Activated naive CD8-positive, alpha-beta T cell treated with anti-CD3 and anti-CD28 coated beads, Interleukin-2, amount 10 ng/mL, durations not matched to agents 7 days and 5 days (primary cell): ENCODE results near the gene TTL. TPM values are rescaled to one million over a fixed set of nuclear protein-coding genes. Genes with fewer than 3 reads are reported as not detected.
"Not testable (repeated sequence)": the region's sequence is repeated elsewhere in the genome, so short reads cannot be mapped to it uniquely, and the experiment has no call there.

Experiments
- ATAC-seq: fragments of 150-1000 bp; cut with Tn5 transposase; one replicate; pipeline ENCODE4 v1.10.0; 2021; ENCODE audit warnings: low read depth, moderate library complexity
- POLR2A ChIA-PET: fragments of 350-600 bp; sonication (Branson Sonifier 250); formaldehyde crosslinking; loops from one replicate; lab custom pipeline; 2021; ENCODE audit warnings: antibody characterized with exemption; lab: Charles Lee
- DNase-seq: peaks from one replicate; pipeline ENCODE4 v3.0.0; 2021
- H3K27ac Mint-ChIP-seq: one replicate; pipeline ENCODE4 v1.8.0; 2022; ENCODE audit warnings: mild to moderate bottlenecking, mixed read lengths
- H3K27me3 Mint-ChIP-seq: one replicate; pipeline ENCODE4 v1.8.0; 2022; ENCODE audit warnings: mild to moderate bottlenecking, moderate library complexity, mixed read lengths
- H3K36me3 Mint-ChIP-seq: one replicate; pipeline ENCODE4 v1.8.0; 2021; ENCODE audit warnings: mild to moderate bottlenecking, mixed read lengths
- H3K4me1 Mint-ChIP-seq: one replicate; pipeline ENCODE4 v1.8.0; 2021; ENCODE audit warnings: mixed read lengths
- H3K4me3 Mint-ChIP-seq: one replicate; pipeline ENCODE4 v1.8.0; 2022; ENCODE audit warnings: mild to moderate bottlenecking, moderate library complexity, mixed read lengths
- H3K9me3 Mint-ChIP-seq: one replicate; pipeline ENCODE4 v1.8.0; 2021; ENCODE audit warnings: mixed read lengths
- total RNA-seq, 2 experiments: library from RNA; stranded (reverse); gene quantifications; one replicate each; pipeline ENCODE4 v1.2.3, GENCODE V29; 2021

Gene TTL
- total RNA-seq, 2 experiments from 2014 or later = 22.9 to 24.5 TPM

DNA sequence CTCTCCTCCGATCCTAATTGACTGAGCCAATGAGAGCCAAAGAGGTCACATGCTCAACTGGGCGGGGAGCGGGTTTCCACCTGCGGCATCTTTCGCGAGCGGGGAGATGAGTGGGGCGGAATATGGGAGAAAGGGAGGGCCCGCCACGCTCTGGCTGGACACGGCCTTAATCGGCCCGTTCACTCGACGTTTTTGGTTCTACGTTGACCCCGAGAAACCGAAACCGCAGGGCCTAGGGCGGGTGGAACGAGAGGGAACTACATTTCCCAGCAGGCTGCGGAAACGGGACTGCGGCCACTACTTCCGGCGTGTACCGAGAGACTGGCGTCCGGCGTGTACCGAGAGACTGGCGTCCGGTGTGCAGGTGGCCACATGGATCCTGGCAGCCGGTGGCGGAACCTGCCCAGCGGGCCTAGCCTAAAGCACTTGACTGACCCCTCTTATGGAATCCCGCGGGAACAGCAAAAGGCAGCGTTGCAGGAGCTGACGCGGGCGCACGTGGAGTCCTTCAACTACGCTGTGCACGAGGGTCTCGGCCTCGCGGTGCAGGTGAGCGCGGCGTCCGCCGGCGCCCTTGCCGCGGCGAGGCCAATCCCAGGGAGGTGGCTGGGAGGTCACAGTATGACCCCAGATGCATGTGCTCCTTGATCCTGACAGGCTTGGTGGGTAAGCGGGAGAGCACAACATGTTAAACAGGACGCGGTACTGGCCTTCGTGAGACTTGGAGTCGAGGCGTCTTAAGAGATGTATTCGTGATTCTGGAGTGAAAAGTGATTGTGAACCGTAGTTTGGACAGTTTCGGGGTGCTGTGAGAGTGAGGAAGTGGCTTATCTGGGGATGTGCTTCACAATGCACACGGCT, 60.4 kb downstream of the TTL start, which contains the start of gene POLR1B:
POLR1B (plus strand) TSS at position 343 of the 861 bp plus-strand sequence; CDS start at position 373, 30 bp downstream.
- H3K36me3 Mint-ChIP-seq = peaks cover 4% of the 10 kb centered on the region
- H3K27me3 Mint-ChIP-seq = no peaks in the 10 kb centered on the region
- POLR2A ChIA-PET = interaction anchor here (0.5 kb wide), 1 partner anchor 463 kb away, joined by 3 read pairs; no protein-coding TSS in a partner anchor
- H3K4me1 Mint-ChIP-seq = peaks cover 15% of the 10 kb centered on the region
- no peaks in the 10 kb centered on the region for H3K9me3 Mint-ChIP-seq
- DNase-seq (peak; percentile 85), ATAC-seq (peak; percentile 85)
- H3K4me3 Mint-ChIP-seq = no peak within 1 kb of the TSS
- H3K27ac Mint-ChIP-seq = no peak within 1 kb of the TSS

- H3K4me3 Mint-ChIP-seq = no peak overlapping the region
- DNase-seq = no peak
Observed at GRCh38 chr2:112542984-112543661, 61.2 kb downstream of the TTL start.

GRCh38 chr2:112547333-112547732, 65.4 kb downstream of the TTL start:
- Mint-ChIP-seq H3K27ac (no peak overlapping the region), H3K36me3 (peaks cover 21% of the 10 kb centered on the region)
- POLR2A ChIA-PET = no interaction called here

More at GRCh38 chr2:112542984-112543661, 61.2 kb downstream of the TTL start:
- ATAC-seq = no peak
- Mint-ChIP-seq H3K27me3 (no peaks in the 10 kb centered on the region), H3K36me3 (peaks cover 5% of the 10 kb centered on the region), H3K9me3 (no peaks in the 10 kb centered on the region), H3K4me1 (peaks cover 15% of the 10 kb centered on the region), H3K27ac (no peak overlapping the region)
- POLR2A ChIA-PET = no interaction called here

DNA sequence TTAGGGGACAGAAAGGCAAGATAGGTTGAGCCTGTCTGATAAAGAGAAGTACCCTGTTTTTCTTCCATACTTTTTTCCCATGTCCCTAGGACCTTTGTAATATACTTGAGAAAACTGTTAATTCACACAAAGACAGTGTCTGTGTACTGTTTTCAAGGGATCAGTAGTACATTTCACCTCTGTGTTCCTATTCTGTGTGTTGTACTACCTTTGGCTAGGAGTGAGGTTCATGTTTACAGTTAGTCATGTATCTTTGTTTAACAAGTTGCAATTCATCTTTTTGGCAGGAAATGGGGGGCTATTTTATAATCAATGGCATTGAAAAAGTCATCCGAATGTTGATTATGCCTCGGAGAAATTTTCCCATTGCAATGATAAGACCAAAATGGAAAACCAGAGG, 67.0 kb downstream of the TTL start:
- Mint-ChIP-seq H3K9me3 (no peaks in the 10 kb centered on the region), H3K27me3 (no peaks in the 10 kb centered on the region), H3K4me3 (no peak overlapping the region), H3K36me3 (peaks cover 24% of the 10 kb centered on the region), H3K27ac (no peak overlapping the region), H3K4me1 (peaks cover 9% of the 10 kb centered on the region)
- DNase-seq = no peak
- POLR2A ChIA-PET = no interaction called here
- ATAC-seq = no peak

More at GRCh38 chr2:112547333-112547732, 65.4 kb downstream of the TTL start:
- Mint-ChIP-seq H3K9me3 (no peaks in the 10 kb centered on the region), H3K4me3 (no peak overlapping the region), H3K27me3 (no peaks in the 10 kb centered on the region), H3K4me1 (peaks cover 11% of the 10 kb centered on the region)
- ATAC-seq (no peak), DNase-seq (no peak)

- POLR2A ChIA-PET = no interaction called here
- Mint-ChIP-seq H3K4me1 (no peaks in the 10 kb centered on the region), H3K27ac (no peak overlapping the region), H3K9me3 (no peaks in the 10 kb centered on the region), H3K36me3 (peaks cover 36% of the 10 kb centered on the region), H3K27me3 (no peaks in the 10 kb centered on the region), H3K4me3 (no peak overlapping the region)
- no peak for ATAC-seq
- DNase-seq = no peak
Observed at GRCh38 chr2:112566104-112566503, 84.1 kb downstream of the TTL start.

- POLR2A ChIA-PET, DNase-seq, H3K27me3 Mint-ChIP-seq, H3K4me3 Mint-ChIP-seq, H3K9me3 Mint-ChIP-seq, ATAC-seq, H3K4me1 Mint-ChIP-seq, H3K27ac Mint-ChIP-seq: not testable (repeated sequence)
- peaks cover 37% of the 10 kb centered on the region for H3K36me3 Mint-ChIP-seq
Observed at GRCh38 chr2:112566508-112566907, 84.6 kb downstream of the TTL start.

- no peaks in the 10 kb centered on the region for H3K27me3 Mint-ChIP-seq
Observed at GRCh38 chr2:112572005-112572404, 90.0 kb downstream of the TTL start.

GRCh38 chr2:112577756-112578155, 95.8 kb downstream of the TTL start:
- POLR2A ChIA-PET = interaction anchor here (0.6 to 0.7 kb wide), 2 partner anchors 95 to 317 kb away, joined by 3 to 4 read pairs; no protein-coding TSS in a partner anchor
- Mint-ChIP-seq H3K4me1 (peaks cover 5% of the 10 kb centered on the region), H3K27me3 (no peaks in the 10 kb centered on the region), H3K36me3 (peaks cover 2% of the 10 kb centered on the region), H3K9me3 (no peaks in the 10 kb centered on the region), H3K4me3 (no peak overlapping the region), H3K27ac (no peak overlapping the region)
- DNase-seq (no peak), ATAC-seq (no peak)

More at GRCh38 chr2:112572005-112572404, 90.0 kb downstream of the TTL start:
- Mint-ChIP-seq H3K4me1 (no peaks in the 10 kb centered on the region), H3K4me3 (no peak overlapping the region), H3K9me3 (no peaks in the 10 kb centered on the region), H3K36me3 (peaks cover 38% of the 10 kb centered on the region), H3K27ac (no peak overlapping the region)
- ATAC-seq (no peak), DNase-seq (no peak)
- POLR2A ChIA-PET = no interaction called here

DNA sequence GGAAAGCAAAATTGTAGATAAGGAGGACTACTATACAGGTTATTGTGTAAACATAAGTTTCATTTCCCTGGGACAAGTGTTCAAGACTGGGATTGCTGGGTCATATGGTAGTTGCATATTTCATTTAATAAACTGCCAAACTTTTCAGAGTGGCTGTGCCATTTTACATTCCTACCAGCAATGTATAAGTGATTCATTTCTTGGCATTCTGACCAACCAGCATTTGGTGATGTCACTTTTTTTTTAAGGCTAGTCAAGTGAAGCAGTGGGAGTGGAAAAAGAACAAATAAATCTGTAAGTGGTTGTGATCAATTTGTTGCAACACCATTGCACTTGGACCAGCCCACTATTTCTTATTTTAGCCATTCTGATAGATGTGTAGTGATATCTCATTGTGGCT, 97.3 kb downstream of the TTL start:
- peaks cover 3% of the 10 kb centered on the region for H3K36me3 Mint-ChIP-seq
- no peak overlapping the region for H3K4me3 Mint-ChIP-seq
- no peaks in the 10 kb centered on the region for H3K9me3 Mint-ChIP-seq
- no peak overlapping the region for H3K27ac Mint-ChIP-seq
- H3K4me1 Mint-ChIP-seq = peaks cover 12% of the 10 kb centered on the region
- DNase-seq (no peak), ATAC-seq (no peak)
- no peaks in the 10 kb centered on the region for H3K27me3 Mint-ChIP-seq
- POLR2A ChIA-PET = no interaction called here

- Mint-ChIP-seq H3K4me3 (no peak overlapping the region), H3K27ac (no peak overlapping the region), H3K9me3 (no peaks in the 10 kb centered on the region), H3K27me3 (no peaks in the 10 kb centered on the region), H3K36me3 (peaks cover 5% of the 10 kb centered on the region), H3K4me1 (peaks cover 15% of the 10 kb centered on the region)
- DNase-seq = no peak
- POLR2A ChIA-PET = no interaction called here
- no peak for ATAC-seq
Observed at GRCh38 chr2:112580084-112580483, 98.1 kb downstream of the TTL start.

- ATAC-seq (peak; percentile 9), DNase-seq (peak; percentile 45)
- Mint-ChIP-seq H3K9me3 (no peaks in the 10 kb centered on the region), H3K27ac (peak overlapping the region; percentile 69), H3K36me3 (peaks cover 15% of the 10 kb centered on the region), H3K4me3 (no peak overlapping the region), H3K27me3 (no peaks in the 10 kb centered on the region), H3K4me1 (peaks cover 29% of the 10 kb centered on the region)
- POLR2A ChIA-PET = no interaction called here
Observed at GRCh38 chr2:112582314-112582746, 100.4 kb downstream of the TTL start.

DNA sequence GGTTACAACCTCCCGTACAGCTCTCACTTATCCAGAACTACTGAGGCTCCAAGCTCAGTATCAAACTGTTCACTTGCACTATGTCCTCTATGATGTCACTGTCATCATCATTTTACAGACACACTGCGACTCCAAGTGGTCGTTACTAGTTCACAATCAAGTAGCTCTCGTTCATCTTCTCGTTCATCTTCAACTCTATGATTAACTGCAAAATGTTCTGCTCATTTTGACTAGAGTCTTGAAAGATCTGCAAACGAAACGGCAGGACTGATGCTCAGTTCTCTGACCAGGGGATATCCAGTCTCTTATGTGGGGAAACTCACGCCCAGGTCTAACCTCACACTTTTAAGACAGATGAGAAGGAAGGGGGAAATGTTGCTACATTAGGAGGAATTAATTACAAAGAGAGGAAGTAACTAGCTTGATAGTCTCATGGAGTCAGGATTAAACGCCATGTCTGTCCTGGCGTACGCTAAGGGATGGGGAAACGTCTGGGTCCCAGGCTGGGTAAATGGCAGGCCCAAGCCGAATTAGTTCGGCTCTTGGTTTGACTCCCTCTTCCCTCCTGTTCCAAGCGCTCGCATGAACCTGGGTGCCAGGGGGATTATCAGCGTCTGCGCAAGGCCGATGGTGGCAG, 101.7 kb downstream of the TTL start:
- peak overlapping the region; percentile 99 for H3K27ac Mint-ChIP-seq
- no peaks in the 10 kb centered on the region for H3K27me3 Mint-ChIP-seq
- peak overlapping the region; percentile 97 for H3K4me3 Mint-ChIP-seq
- no peak for ATAC-seq
- H3K4me1 Mint-ChIP-seq = peaks cover 29% of the 10 kb centered on the region
- H3K9me3 Mint-ChIP-seq = no peaks in the 10 kb centered on the region
- POLR2A ChIA-PET = interaction anchor here (0.5 to 2.5 kb wide), 6 partner anchors 10 to 309 kb away, joined by 3 to 11 read pairs (median 4); partner anchors contain the start of gene SLC20A1
- H3K36me3 Mint-ChIP-seq = peaks cover 15% of the 10 kb centered on the region
- no peak for DNase-seq
